Measurements from ENCODE around the gene TMEM39B. TPM values are rescaled to one million over a fixed set of nuclear protein-coding genes. Genes with fewer than 3 reads are reported as not detected.
"Not testable (repeated sequence)": the region's sequence is repeated elsewhere in the genome, so short reads cannot be mapped to it uniquely, and the experiment has no call there.

TMEM39B gene
- total RNA-seq, 3 donors from 2014 or later: 4.2 to 6.2 (median 4.8) TPM

- intact Hi-C loops (cut with DNase I; ENCODE audit: low total_unique reads): no loop called here
- Histone ChIP-seq H3K27ac (no peak overlapping the region), H3K36me3 (no peaks in the 10 kb centered on the region), H3K27me3 (no peaks in the 10 kb centered on the region), H3K4me3 (no peak overlapping the region), H3K4me1 (no peaks in the 10 kb centered on the region), H3K9me3 (no peaks in the 10 kb centered on the region)
- DNase-seq (ENCODE audit: low spot score in 2 of 2): no peak
- TF ChIP-seq POLR2A (IDR thresholded peaks at IDR 0.05) (no peak), POLR2AphosphoS5 (IDR thresholded peaks at IDR 0.05) (no peak)
- TF ChIP-seq, protein P1, sequence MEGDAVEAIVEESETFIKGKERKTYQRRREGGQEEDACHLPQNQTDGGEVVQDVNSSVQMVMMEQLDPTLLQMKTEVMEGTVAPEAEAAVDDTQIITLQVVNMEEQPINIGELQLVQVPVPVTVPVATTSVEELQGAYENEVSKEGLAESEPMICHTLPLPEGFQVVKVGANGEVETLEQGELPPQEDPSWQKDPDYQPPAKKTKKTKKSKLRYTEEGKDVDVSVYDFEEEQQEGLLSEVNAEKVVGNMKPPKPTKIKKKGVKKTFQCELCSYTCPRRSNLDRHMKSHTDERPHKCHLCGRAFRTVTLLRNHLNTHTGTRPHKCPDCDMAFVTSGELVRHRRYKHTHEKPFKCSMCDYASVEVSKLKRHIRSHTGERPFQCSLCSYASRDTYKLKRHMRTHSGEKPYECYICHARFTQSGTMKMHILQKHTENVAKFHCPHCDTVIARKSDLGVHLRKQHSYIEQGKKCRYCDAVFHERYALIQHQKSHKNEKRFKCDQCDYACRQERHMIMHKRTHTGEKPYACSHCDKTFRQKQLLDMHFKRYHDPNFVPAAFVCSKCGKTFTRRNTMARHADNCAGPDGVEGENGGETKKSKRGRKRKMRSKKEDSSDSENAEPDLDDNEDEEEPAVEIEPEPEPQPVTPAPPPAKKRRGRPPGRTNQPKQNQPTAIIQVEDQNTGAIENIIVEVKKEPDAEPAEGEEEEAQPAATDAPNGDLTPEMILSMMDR (IDR thresholded peaks at IDR 0.05): no peak
Measured at GRCh38 chr1:32128479-32128878, 55.7 kb downstream of the TMEM39B start.

GRCh38 chr1:32128964-32129363, 56.2 kb downstream of the TMEM39B start:
- no peak overlapping the region for H3K4me3 ChIP-seq
- DNase-seq (ENCODE audit: low spot score in 2 of 2): no peak
- H3K4me1 ChIP-seq: no peaks in the 10 kb centered on the region
- TF ChIP-seq POLR2A (IDR thresholded peaks at IDR 0.05) (no peak), POLR2AphosphoS5 (IDR thresholded peaks at IDR 0.05) (no peak)
- TF ChIP-seq, protein P1 (IDR thresholded peaks at IDR 0.05): no peak
- H3K27ac ChIP-seq: no peak overlapping the region
- intact Hi-C loops (cut with DNase I; ENCODE audit: low total_unique reads): no loop called here
- no peaks in the 10 kb centered on the region for H3K9me3 ChIP-seq
- H3K27me3 ChIP-seq: no peaks in the 10 kb centered on the region
- no peaks in the 10 kb centered on the region for H3K36me3 ChIP-seq

GRCh38 chr1:32133950-32134280, 61.2 kb downstream of the TMEM39B start:
- H3K4me3 ChIP-seq; DNase-seq (ENCODE audit: low spot score in 2 of 2); H3K4me1 ChIP-seq; intact Hi-C loops (cut with DNase I; ENCODE audit: low total_unique reads); H3K27me3 ChIP-seq; H3K9me3 ChIP-seq; H3K36me3 ChIP-seq: not testable (repeated sequence)
- H3K27ac ChIP-seq: peak overlapping the region; percentile 86 to 89

- Histone ChIP-seq H3K36me3 (no peaks in the 10 kb centered on the region), H3K27me3 (no peaks in the 10 kb centered on the region), H3K4me1 (no peaks in the 10 kb centered on the region), H3K9me3 (no peaks in the 10 kb centered on the region), H3K4me3 (no peak overlapping the region), H3K27ac (no peak overlapping the region)
- TF ChIP-seq, protein P1 (IDR thresholded peaks at IDR 0.05): no peak
- TF ChIP-seq POLR2AphosphoS5 (IDR thresholded peaks at IDR 0.05) (no peak), POLR2A (IDR thresholded peaks at IDR 0.05) (no peak)
- DNase-seq (ENCODE audit: low spot score in 2 of 2): no peak
- intact Hi-C loops (cut with DNase I; ENCODE audit: low total_unique reads): no loop called here
Measured at GRCh38 chr1:32137111-32137510, 64.4 kb downstream of the TMEM39B start.

DNA sequence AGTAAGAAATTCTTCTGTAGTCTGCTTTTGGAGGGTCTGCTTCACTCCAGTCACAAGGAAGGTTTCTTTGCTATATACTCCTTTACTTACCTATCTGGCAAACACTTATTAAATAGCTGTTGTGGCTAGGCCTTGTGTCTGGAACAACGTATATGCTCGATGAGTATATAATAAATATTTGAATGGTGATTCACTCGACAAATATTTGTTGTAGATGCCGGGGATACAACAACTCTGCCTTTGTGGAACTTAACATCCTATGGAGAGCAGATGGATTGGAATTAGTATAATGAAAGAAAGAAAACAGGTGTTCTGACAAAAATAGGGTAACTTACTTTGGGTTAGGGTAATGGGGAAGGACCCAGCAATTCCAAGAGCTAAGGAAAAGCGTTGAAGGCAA, 66.2 kb downstream of the TMEM39B start:
- no peak for TF ChIP-seq POLR2A (IDR thresholded peaks at IDR 0.05)
- TF ChIP-seq, protein P1 (IDR thresholded peaks at IDR 0.05): no peak
- TF ChIP-seq POLR2AphosphoS5 (IDR thresholded peaks at IDR 0.05): no peak
- Histone ChIP-seq H3K36me3 (no peaks in the 10 kb centered on the region), H3K4me1 (no peaks in the 10 kb centered on the region), H3K27ac (peak overlapping the region in 1 of 2 donors; percentile 30), H3K9me3 (no peaks in the 10 kb centered on the region), H3K27me3 (no peaks in the 10 kb centered on the region), H3K4me3 (no peak overlapping the region)
- intact Hi-C loops (cut with DNase I; ENCODE audit: low total_unique reads): no loop called here
- DNase-seq (ENCODE audit: low spot score in 2 of 2): no peak

Data from breast epithelium (tissue), 4 donors.